HL-60 (cell line): ENCODE measurements around the gene UQCRQ.
A peak's percentile ranks its signal among the peaks of the same experiment; 100 is the strongest.

ENCODE experiments used
- DNase-seq, 2 experiments: peaks; one replicate each; pipeline ENCODE4 v3.0.0-alpha.2; 2010 to 2020; ENCODE audit warnings: low read depth in 1 of 2, low spot score in 1 of 2
- H3K27ac ChIP-seq: fragments of 250-450 bp; sonication (Bioruptor Pico); replicated peaks from 2 replicates; pipeline ENCODE4 v1.5.1; 2020; ENCODE audit warnings: mild to moderate bottlenecking, moderate library complexity
- H3K27me3 ChIP-seq: fragments of 250-450 bp; sonication (Bioruptor Pico); 2 replicates; pipeline ENCODE4 v1.5.1; 2021; ENCODE audit warnings: mild to moderate bottlenecking, moderate library complexity; ENCODE audit not compliant: insufficient read depth, poor library complexity, severe bottlenecking
- H3K4me3 ChIP-seq: replicated peaks from 2 replicates; pipeline ENCODE4 v1.5.1; 2011; ENCODE audit warnings: mild to moderate bottlenecking, control low read depth, low read length; ENCODE audit not compliant: insufficient read depth
- CTCF ChIP-seq: IDR thresholded peaks from one replicate; pipeline ENCODE4 v1.5.1; 2011; ENCODE audit warnings: low read length, control low read depth, inconsistent platforms; ENCODE audit not compliant: insufficient read depth
- GABPA ChIP-seq: IDR thresholded peaks from 2 replicates; pipeline ENCODE4 v1.6.1; 2012; ENCODE audit warnings: low read depth
- POLR2AphosphoS5 ChIP-seq: IDR thresholded peaks from 2 replicates; pipeline ENCODE4 v1.6.1; 2012; ENCODE audit warnings: low read depth
- SPI1 ChIP-seq: IDR thresholded peaks from 2 replicates; pipeline ENCODE4 v1.6.1; 2012; ENCODE audit warnings: low read depth, mild to moderate bottlenecking, borderline replicate concordance
- TF ChIP-seq, protein P1 (sequence below): IDR thresholded peaks from 2 replicates; pipeline ENCODE4 v1.6.1; 2012; ENCODE audit warnings: low read depth; ENCODE audit not compliant: insufficient replicate concordance

The UQCRQ gene

GRCh38 chr5:132901730-132902129 is 35.3 kb downstream of the UQCRQ start:
- H3K4me3 ChIP-seq, result no peak overlapping the region
- TF ChIP-seq SPI1 (no peak), POLR2AphosphoS5 (no peak), CTCF (no peak), GABPA (no peak)
- TF ChIP-seq, protein P1, sequence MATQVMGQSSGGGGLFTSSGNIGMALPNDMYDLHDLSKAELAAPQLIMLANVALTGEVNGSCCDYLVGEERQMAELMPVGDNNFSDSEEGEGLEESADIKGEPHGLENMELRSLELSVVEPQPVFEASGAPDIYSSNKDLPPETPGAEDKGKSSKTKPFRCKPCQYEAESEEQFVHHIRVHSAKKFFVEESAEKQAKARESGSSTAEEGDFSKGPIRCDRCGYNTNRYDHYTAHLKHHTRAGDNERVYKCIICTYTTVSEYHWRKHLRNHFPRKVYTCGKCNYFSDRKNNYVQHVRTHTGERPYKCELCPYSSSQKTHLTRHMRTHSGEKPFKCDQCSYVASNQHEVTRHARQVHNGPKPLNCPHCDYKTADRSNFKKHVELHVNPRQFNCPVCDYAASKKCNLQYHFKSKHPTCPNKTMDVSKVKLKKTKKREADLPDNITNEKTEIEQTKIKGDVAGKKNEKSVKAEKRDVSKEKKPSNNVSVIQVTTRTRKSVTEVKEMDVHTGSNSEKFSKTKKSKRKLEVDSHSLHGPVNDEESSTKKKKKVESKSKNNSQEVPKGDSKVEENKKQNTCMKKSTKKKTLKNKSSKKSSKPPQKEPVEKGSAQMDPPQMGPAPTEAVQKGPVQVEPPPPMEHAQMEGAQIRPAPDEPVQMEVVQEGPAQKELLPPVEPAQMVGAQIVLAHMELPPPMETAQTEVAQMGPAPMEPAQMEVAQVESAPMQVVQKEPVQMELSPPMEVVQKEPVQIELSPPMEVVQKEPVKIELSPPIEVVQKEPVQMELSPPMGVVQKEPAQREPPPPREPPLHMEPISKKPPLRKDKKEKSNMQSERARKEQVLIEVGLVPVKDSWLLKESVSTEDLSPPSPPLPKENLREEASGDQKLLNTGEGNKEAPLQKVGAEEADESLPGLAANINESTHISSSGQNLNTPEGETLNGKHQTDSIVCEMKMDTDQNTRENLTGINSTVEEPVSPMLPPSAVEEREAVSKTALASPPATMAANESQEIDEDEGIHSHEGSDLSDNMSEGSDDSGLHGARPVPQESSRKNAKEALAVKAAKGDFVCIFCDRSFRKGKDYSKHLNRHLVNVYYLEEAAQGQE, result no peak
- H3K27ac ChIP-seq, result no peak overlapping the region
- no peaks in the 10 kb centered on the region for H3K27me3 ChIP-seq
- DNase-seq, result no peak

GRCh38 chr5:132905938-132906337 is 39.5 kb downstream of the UQCRQ start:
- no peak overlapping the region for H3K27ac ChIP-seq
- TF ChIP-seq, protein P1, result no peak
- TF ChIP-seq POLR2AphosphoS5 (no peak), GABPA (no peak), SPI1 (peak; percentile 13; the same call in 1 of the 2 replicates)
- H3K4me3 ChIP-seq, result no peak overlapping the region
- no peaks in the 10 kb centered on the region for H3K27me3 ChIP-seq
- peak in 1 of 2 experiments; percentile 14 for DNase-seq

DNA sequence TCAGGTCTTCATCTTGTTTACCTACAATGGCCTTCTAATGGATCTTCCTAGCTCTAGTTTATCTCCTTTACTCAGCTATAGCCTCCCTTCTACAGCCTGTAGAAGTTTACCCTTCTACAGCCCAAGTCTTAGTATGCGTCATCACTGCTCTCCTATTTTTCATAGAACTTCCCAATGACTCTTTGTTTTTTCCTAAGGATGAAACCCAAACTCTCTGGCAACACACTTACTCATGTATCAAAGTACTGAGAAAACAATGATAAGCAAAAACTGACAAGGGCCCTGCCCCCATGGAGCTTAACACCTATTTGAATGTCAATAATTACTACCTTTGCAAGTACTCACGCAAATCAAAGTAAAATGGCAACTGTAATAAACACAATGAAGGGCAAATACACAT is 40.7 kb downstream of the UQCRQ start:
- DNase-seq, result no peak
- Histone ChIP-seq H3K27ac (no peak overlapping the region), H3K4me3 (no peak overlapping the region), H3K27me3 (no peaks in the 10 kb centered on the region)
- TF ChIP-seq, protein P1, result no peak
- no peak for TF ChIP-seq POLR2AphosphoS5
- TF ChIP-seq GABPA, result no peak
- no peak for TF ChIP-seq CTCF
- TF ChIP-seq SPI1, result no peak
